Omental fat pad (tissue), 4 donors: ENCODE measurements around the gene SLC5A12. TPM values are rescaled to one million over a fixed set of nuclear protein-coding genes. Genes with fewer than 3 reads are reported as not detected.
"Not testable (repeated sequence)": the region's sequence is repeated elsewhere in the genome, so short reads cannot be mapped to it uniquely, and the experiment has no call there.

ENCODE experiments used
- ATAC-seq: fragments of 150-250 bp; one replicate; pipeline ENCODE4 v1.9.1; 2016; ENCODE audit warnings: mild to moderate bottlenecking, moderate library complexity; ENCODE audit not compliant: low FRiP score
- DNase-seq: peaks from one replicate; pipeline ENCODE4 v3.0.0-alpha.2; 2019; ENCODE audit warnings: low spot score
- total RNA-seq, 4 donors: library from RNA; depleted of rRNA; stranded (reverse); fragments of >200 nt; gene quantifications; one replicate each; pipeline ENCODE4 v1.1.0, GENCODE V29; 2016
- TF ChIP-seq, protein P1 (sequence below), 3 donors: fragments of 450-650 bp; IDR thresholded peaks; one replicate each; pipeline ENCODE4 v1.5.1; 2016 to 2017; ENCODE audit warnings: antibody characterized with exemption in 3 of 3, mild to moderate bottlenecking in 3 of 3, moderate library complexity in 2 of 3

SLC5A12 gene
- total RNA-seq, 4 donors from 2014 or later = not detected

- no peak for ATAC-seq
- DNase-seq = no peak
- TF ChIP-seq, protein P1, sequence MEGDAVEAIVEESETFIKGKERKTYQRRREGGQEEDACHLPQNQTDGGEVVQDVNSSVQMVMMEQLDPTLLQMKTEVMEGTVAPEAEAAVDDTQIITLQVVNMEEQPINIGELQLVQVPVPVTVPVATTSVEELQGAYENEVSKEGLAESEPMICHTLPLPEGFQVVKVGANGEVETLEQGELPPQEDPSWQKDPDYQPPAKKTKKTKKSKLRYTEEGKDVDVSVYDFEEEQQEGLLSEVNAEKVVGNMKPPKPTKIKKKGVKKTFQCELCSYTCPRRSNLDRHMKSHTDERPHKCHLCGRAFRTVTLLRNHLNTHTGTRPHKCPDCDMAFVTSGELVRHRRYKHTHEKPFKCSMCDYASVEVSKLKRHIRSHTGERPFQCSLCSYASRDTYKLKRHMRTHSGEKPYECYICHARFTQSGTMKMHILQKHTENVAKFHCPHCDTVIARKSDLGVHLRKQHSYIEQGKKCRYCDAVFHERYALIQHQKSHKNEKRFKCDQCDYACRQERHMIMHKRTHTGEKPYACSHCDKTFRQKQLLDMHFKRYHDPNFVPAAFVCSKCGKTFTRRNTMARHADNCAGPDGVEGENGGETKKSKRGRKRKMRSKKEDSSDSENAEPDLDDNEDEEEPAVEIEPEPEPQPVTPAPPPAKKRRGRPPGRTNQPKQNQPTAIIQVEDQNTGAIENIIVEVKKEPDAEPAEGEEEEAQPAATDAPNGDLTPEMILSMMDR (IDR thresholded peaks at IDR 0.05) = no peak
Measured at GRCh38 chr11:26675233-26675928, 46.5 kb downstream of the SLC5A12 start.

- DNase-seq = no peak
- no peak for ATAC-seq
Measured at GRCh38 chr11:26665946-26666345, 55.9 kb downstream of the SLC5A12 start.

GRCh38 chr11:26665036-26665435 is 56.8 kb downstream of the SLC5A12 start:
- TF ChIP-seq, protein P1 (IDR thresholded peaks at IDR 0.05) = no peak
- DNase-seq (no peak), ATAC-seq (no peak)

More at GRCh38 chr11:26665946-26666345, 55.9 kb downstream of the SLC5A12 start:
- TF ChIP-seq, protein P1 (IDR thresholded peaks at IDR 0.05) = no peak

DNA sequence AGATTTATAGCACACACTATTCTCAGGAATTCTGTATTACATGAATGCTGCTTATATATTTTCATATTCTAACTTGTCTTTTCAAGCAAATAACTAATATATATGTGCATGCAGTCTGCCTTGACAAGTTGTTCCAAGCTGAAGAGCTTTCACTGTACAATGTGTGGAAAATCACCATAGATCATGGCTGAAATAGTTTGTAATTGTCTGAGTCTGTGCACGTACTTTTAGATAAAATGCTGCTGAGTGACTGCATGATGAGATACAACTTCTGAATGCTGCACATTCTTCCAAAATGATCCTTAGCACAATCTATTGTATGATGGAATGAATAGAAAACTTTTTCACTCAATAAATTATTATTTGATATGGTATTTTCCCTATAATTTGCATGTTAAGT is 58.9 kb downstream of the SLC5A12 start:
- ATAC-seq (no peak), DNase-seq (no peak)
- TF ChIP-seq, protein P1 (IDR thresholded peaks at IDR 0.05) = no peak

- DNase-seq = no peak
- TF ChIP-seq, protein P1 (IDR thresholded peaks at IDR 0.05) = no peak
- no peak for ATAC-seq
Measured at GRCh38 chr11:26655287-26655686, 66.6 kb downstream of the SLC5A12 start.

DNA sequence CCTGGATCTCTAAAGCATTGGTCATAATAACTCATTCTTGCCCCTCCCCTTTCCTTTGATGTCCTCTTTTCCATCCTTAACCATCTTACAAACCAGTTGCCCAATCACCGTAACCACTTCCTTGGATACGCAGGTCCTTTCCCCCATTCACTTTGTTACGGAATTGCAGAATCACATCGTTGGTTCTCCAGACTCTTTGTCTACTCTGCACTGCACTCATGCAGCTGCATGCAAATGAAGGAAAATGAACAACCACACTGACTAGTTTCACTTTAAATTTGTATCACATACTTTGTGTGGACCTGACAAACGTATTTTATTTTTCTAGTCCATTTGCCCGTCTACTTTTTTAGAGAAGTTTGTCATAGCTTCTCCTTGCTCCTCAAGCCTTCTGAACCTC is 69.9 kb downstream of the SLC5A12 start:
- TF ChIP-seq, protein P1 (IDR thresholded peaks at IDR 0.05) = no peak
- no peak for ATAC-seq
- DNase-seq = no peak

DNA sequence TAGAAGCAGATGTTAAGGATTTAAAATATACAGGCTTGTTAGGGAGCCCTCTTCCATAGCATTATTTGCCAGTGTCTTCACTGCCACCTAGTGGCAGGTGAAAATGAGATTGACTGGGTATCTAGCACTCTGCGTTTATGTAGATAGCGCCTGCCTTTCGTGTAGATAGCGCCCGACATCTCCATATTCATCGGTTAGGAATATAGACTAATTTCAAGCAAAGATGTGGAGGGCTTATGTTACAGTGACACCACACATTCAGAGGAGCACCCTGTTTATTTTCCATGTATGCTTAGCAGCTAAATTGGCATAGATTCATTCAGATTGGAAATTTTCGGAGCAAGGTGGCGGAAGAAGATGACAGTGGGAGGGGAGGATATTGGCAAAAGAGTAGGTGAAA is 72.0 kb downstream of the SLC5A12 start:
- peak; percentile 35 for DNase-seq
- TF ChIP-seq, protein P1 (IDR thresholded peaks at IDR 0.05) = no peak
- no peak for ATAC-seq

DNA sequence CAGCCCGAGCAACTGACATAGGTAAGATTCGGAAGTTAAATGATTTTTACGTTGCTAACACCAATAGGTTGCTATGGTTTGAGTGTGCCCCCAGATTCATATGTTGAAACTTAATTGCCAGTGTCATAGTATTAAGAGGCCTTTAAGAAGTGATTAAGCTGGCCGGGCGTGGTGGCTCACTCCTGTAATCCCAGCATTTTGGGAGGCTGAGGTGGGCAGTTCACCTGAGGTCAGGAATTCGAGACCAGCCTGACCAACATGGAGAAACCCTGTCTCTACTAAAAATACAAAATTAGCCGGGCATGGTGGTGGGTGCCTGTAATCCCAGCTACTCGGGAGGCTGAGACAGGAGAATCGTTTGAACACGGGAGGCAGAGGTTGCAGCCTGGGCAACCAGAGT is 78.5 kb downstream of the SLC5A12 start:
- not testable (repeated sequence) for ATAC-seq, DNase-seq
